Activated naive CD4-positive, alpha-beta T cell treated with anti-CD3 and anti-CD28 coated beads for 36 hours (primary cell): ENCODE data around the gene XPNPEP3. TPM values are rescaled to one million over a fixed set of nuclear protein-coding genes. Genes with fewer than 3 reads are reported as not detected.
"Not testable (repeated sequence)": the region's sequence is repeated elsewhere in the genome, so short reads cannot be mapped to it uniquely, and the experiment has no call there.

Experiments
- CTCF ChIA-PET: fragments of 350-600 bp; sonication (Branson Sonifier 250); formaldehyde crosslinking; loops from one replicate; lab custom pipeline; 2021; ENCODE audit warnings: antibody characterized with exemption; lab: Charles Lee
- DNase-seq: peaks from one replicate; pipeline ENCODE4 v3.0.0-alpha.2; 2020
- H3K27ac Mint-ChIP-seq: one replicate; pipeline ENCODE4 v1.8.0; 2021; ENCODE audit warnings: mild to moderate bottlenecking, mixed read lengths
- H3K27me3 Mint-ChIP-seq: one replicate; pipeline ENCODE4 v1.8.0; 2021; ENCODE audit warnings: low read depth, mixed read lengths
- H3K36me3 Mint-ChIP-seq: one replicate; pipeline ENCODE4 v1.8.0; 2021; ENCODE audit warnings: low read depth, mixed read lengths
- H3K4me1 Mint-ChIP-seq: one replicate; pipeline ENCODE4 v1.8.0; 2021; ENCODE audit warnings: low read depth, mixed read lengths
- H3K4me3 Mint-ChIP-seq: one replicate; pipeline ENCODE4 v1.8.0; 2021; ENCODE audit warnings: mild to moderate bottlenecking, moderate library complexity, mixed read lengths
- H3K9me3 Mint-ChIP-seq: one replicate; pipeline ENCODE4 v1.8.0; 2021; ENCODE audit warnings: mixed read lengths
- intact Hi-C: fragments of 100-400 bp; cut with micrococcal nuclease; formaldehyde crosslinking; loops from one replicate; pipeline ENCODE4 v1.15.1; 2023
- total RNA-seq, 2 experiments: library from RNA; stranded (reverse); gene quantifications; one replicate each; pipeline ENCODE4 v1.2.3, GENCODE V29; 2021

Gene XPNPEP3
- total RNA-seq, 2 experiments from 2014 or later = 15.7 to 19.6 TPM

DNA sequence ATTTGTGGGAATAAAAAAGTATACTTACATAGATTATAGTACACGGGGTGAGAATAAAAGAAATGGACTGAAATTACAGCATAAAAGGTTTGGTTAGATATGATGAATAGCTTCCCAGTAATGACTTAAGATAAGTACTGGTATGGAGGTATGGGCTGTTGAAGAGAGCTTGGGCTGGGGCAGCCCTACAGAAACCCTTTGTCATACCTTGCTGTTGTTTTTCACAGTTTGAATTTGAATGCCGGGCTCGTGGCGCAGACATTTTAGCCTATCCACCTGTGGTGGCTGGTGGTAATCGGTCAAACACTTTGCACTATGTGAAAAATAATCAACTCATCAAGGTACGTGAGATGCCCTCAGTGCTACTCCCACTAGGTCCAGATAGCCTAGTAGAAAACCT, 51.9 kb downstream of the XPNPEP3 start:
- no peak for DNase-seq
- H3K4me3 Mint-ChIP-seq = no peak overlapping the region
- CTCF ChIA-PET = interaction anchor here (1.0 to 3.2 kb wide), 3 partner anchors 10 to 14 kb away, joined by 3 to 12 read pairs (median 8); no protein-coding TSS in a partner anchor
- intact Hi-C loops = no loop called here
- H3K36me3 Mint-ChIP-seq = peaks cover 2% of the 10 kb centered on the region
- H3K4me1 Mint-ChIP-seq = no peaks in the 10 kb centered on the region
- no peak overlapping the region for H3K27ac Mint-ChIP-seq
- no peaks in the 10 kb centered on the region for H3K9me3 Mint-ChIP-seq
- no peaks in the 10 kb centered on the region for H3K27me3 Mint-ChIP-seq

DNA sequence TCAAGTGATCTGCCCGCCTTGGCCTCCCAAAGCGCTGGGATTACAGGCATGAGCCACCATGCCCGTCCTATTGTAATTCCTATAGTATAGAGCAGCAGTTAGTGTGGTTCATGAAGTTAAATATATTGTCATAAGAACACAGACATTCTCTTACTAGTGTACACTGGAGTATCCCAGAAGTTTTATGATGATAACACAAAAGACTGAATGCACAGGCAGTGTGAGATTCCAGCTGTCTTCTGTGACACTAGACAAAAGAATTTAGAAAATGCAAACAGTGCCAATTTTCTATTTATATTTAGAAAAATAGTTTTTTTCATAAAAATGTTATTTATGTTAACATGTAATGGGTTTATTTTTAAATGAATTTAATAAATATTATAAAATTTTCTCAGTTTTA, 54.8 kb downstream of the XPNPEP3 start:
- Mint-ChIP-seq H3K4me3 (no peak overlapping the region), H3K27me3 (no peaks in the 10 kb centered on the region), H3K9me3 (no peaks in the 10 kb centered on the region), H3K36me3 (peaks cover 3% of the 10 kb centered on the region), H3K27ac (no peak overlapping the region), H3K4me1 (no peaks in the 10 kb centered on the region)
- CTCF ChIA-PET = interaction anchor here (0.6 kb wide), 1 partner anchor 13 kb away, joined by 4 read pairs; no protein-coding TSS in a partner anchor
- intact Hi-C loops = no loop called here
- DNase-seq = no peak

DNA sequence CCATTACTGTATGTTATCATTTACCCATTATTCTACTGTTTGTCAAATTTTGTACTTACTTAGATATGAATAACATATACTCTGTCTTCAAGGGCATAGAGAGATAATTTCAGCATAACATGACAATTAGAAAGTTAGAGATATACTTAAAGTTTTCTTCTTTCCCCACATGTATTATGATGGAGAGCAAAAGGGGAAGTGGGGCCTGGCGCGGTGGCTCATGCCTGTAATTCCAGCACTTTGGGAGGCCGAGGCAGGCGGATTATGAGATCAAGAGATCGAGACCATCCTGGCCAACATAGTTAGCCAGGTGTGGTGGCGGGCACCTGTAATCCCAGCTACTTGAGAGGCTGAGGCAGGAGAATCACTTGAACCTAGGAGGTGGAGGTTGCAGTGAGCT, 56.0 kb downstream of the XPNPEP3 start:
- H3K4me3 Mint-ChIP-seq, DNase-seq, H3K27me3 Mint-ChIP-seq, H3K36me3 Mint-ChIP-seq, H3K9me3 Mint-ChIP-seq, H3K4me1 Mint-ChIP-seq, intact Hi-C loops: not testable (repeated sequence)
- H3K27ac Mint-ChIP-seq = peak overlapping the region; percentile 13
- CTCF ChIA-PET = interaction anchor here (1.8 kb wide), 1 partner anchor 10 kb away, joined by 7 read pairs; no protein-coding TSS in a partner anchor

DNA sequence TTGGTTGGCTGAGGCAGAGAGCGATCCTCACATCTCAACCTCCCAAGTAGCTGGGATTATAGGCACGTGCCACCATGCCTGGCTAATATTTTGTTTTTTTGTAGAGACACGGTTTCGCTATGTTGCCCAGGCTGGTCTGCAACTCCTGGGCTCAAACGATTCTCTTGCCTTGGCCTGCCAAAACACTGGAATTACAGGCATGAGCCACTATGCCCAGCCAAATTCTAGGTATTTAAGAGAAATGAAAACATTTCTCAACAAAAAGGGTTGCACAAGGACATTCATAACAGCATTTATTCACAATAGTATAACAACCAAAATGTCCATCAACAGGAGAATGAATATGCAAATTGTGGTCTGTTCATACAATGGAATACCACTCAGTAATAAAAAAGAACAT, 62.5 kb downstream of the XPNPEP3 start:
- CTCF ChIA-PET = interaction anchor here (0.8 to 1.4 kb wide), 3 partner anchors 11 to 318 kb away, joined by 3 to 4 read pairs (median 3); no protein-coding TSS in a partner anchor
- H3K27me3 Mint-ChIP-seq = no peaks in the 10 kb centered on the region
- no peak overlapping the region for H3K4me3 Mint-ChIP-seq
- H3K27ac Mint-ChIP-seq = no peak overlapping the region
- peaks cover 4% of the 10 kb centered on the region for H3K4me1 Mint-ChIP-seq
- intact Hi-C loops = no loop called here
- DNase-seq = no peak
- H3K36me3 Mint-ChIP-seq = peaks cover 6% of the 10 kb centered on the region
- H3K9me3 Mint-ChIP-seq = no peaks in the 10 kb centered on the region

DNA sequence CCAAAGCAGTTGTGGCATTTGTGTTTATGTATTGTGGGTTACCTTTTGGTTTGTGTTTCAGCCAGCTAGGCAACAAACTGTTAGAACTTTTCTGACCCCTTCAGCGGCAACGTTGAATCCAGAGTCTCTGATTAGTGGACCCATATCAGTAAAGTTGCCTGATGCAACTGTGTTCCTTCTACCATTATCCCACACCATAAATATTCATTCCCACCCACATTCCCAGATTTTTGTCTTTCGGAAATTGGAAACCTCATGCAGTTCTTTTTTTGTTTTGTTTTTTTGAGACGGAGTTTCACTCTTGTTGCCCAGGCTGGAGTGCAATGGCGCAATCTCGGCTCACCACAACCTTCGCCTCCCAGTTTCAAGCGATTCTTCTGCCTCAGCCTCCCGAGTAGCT, 63.6 kb downstream of the XPNPEP3 start:
- no peak overlapping the region for H3K4me3 Mint-ChIP-seq
- peaks cover 6% of the 10 kb centered on the region for H3K36me3 Mint-ChIP-seq
- no peak for DNase-seq
- CTCF ChIA-PET = interaction anchor here (0.6 to 5.0 kb wide), 2 partner anchors 173 to 316 kb away, joined by 3 to 97 read pairs; no protein-coding TSS in a partner anchor
- no peak overlapping the region for H3K27ac Mint-ChIP-seq
- intact Hi-C loops = loop anchor here (5.0 kb wide), 2 partner anchors 227 to 297 kb away; no protein-coding TSS in a partner anchor
- no peaks in the 10 kb centered on the region for H3K9me3 Mint-ChIP-seq
- no peaks in the 10 kb centered on the region for H3K27me3 Mint-ChIP-seq
- peaks cover 4% of the 10 kb centered on the region for H3K4me1 Mint-ChIP-seq

DNA sequence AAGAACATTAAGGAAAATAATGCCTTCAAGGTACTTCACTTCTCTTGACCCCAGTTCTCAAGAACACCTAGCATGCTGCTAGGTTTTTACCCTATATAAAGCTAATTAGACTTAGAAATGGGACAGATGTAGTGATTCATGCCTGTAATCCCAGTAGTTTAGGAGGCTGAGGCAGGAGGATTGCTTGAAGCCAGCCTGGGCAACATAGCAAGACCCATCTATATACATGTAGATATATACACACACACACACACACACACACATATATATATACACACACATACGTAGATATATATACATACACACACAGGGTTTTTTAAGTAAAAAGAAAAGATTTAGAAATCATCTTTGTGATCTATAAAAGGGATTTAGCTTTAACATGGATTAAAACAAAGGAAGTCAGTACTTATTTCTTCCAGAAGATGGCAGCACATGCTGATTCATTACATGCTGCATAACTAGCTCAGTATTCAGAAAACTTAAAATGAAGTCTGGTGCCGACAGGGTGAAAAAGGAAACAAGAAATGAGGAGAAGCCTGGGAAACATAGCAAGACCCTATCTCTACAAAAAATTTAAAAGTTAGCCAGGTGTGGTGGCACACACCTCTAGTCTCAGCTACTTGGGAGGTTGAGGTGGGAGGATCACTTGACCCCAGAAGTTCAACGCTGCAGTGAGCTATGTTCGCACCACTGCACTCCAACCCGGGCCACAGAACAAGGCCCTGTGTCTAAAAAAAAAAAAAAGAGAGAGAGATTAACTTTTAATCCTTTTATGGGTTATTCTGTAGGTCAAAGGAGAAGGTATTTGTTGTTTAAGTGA, 65.7 kb downstream of the XPNPEP3 start:
- CTCF ChIA-PET = interaction anchor here (0.6 to 5.0 kb wide), 43 partner anchors 9 to 851 kb away, joined by 3 to 97 read pairs (median 4); partner anchors contain the start of genes DNAJB7, EP300 and ZC3H7B
- no peak overlapping the region for H3K4me3 Mint-ChIP-seq
- peaks cover 6% of the 10 kb centered on the region for H3K36me3 Mint-ChIP-seq
- peaks cover 4% of the 10 kb centered on the region for H3K4me1 Mint-ChIP-seq
- H3K27me3 Mint-ChIP-seq = no peaks in the 10 kb centered on the region
- no peak overlapping the region for H3K27ac Mint-ChIP-seq
- H3K9me3 Mint-ChIP-seq = no peaks in the 10 kb centered on the region
- peak; percentile 8 for DNase-seq
- intact Hi-C loops = loop anchor here (1.0 to 5.0 kb wide), 3 partner anchors 225 to 315 kb away; no protein-coding TSS in a partner anchor

DNA sequence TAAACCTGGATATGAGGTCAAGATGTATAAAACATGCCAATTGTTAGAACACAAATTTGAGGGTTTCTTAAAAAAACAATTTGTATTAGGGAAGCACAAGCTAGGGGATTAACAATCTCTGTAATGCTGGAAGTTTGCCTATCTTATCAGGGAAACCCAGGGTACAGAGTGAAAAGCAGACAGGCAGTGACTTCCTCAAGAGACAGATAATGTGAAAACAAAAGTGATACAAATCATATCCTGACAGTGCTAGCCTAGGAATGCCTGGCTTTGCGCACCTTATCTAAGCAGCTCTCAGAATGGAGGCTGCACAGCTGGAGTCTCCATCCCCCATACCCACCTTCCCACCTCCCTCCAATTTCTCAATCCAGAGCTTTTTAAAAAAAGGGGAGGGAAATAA, 71.7 kb downstream of the XPNPEP3 start:
- intact Hi-C loops = no loop called here
- Mint-ChIP-seq H3K9me3 (no peaks in the 10 kb centered on the region), H3K4me3 (no peak overlapping the region), H3K4me1 (no peaks in the 10 kb centered on the region), H3K27ac (no peak overlapping the region), H3K27me3 (no peaks in the 10 kb centered on the region), H3K36me3 (peaks cover 8% of the 10 kb centered on the region)
- CTCF ChIA-PET = interaction anchor here (0.5 to 2.8 kb wide), 4 partner anchors 127 to 308 kb away, joined by 3 to 8 read pairs (median 6); no protein-coding TSS in a partner anchor
- DNase-seq = no peak

DNA sequence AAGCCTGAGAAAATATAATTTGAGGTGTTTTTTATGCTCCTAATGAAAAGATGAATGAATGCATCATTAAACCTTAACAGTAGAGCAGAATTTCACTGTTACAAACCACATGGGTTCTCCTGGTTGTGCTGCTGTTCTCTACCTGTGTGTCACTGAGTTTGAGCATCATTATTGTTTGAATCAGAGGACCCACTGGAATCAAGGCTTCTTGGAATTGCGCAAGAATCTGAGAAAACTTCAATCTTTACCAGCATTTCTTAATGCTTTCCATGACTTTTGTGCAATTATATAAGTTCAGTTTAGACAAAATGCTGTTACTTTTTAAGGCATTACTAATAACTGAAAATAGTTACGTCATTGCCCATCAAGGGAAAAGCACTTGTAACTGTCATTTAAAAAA, 75.4 kb downstream of the XPNPEP3 start:
- intact Hi-C loops = no loop called here
- Mint-ChIP-seq H3K9me3 (no peaks in the 10 kb centered on the region), H3K36me3 (peaks cover 5% of the 10 kb centered on the region), H3K27ac (no peak overlapping the region), H3K4me1 (no peaks in the 10 kb centered on the region), H3K4me3 (no peak overlapping the region), H3K27me3 (no peaks in the 10 kb centered on the region)
- no peak for DNase-seq
- CTCF ChIA-PET = interaction anchor here (1.2 to 1.5 kb wide), 2 partner anchors 9 to 305 kb away, joined by 3 to 5 read pairs; no protein-coding TSS in a partner anchor

DNA sequence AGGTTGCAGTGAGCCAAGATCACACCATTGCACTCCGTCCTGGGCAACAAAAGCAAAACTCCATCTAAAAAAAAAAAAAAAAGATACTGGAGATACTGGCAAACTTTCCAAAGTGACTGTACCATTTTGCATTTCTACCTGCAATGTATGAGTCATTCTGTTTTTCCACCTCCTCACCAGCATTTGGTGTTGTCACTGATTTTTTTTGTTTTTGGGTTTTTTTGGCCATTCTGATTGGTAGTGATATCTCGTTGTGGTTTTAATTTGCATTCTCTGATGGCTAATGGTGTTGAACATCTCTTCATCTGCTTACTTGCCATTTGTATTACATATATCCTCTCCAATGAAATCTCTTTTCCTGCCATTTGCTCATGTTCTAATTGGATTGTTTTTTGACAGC, 82.3 kb downstream of the XPNPEP3 start:
- DNase-seq = no peak
- intact Hi-C loops = no loop called here
- Mint-ChIP-seq H3K36me3 (no peaks in the 10 kb centered on the region), H3K4me1 (peaks cover 13% of the 10 kb centered on the region), H3K27me3 (no peaks in the 10 kb centered on the region), H3K27ac (no peak overlapping the region), H3K9me3 (no peaks in the 10 kb centered on the region), H3K4me3 (no peak overlapping the region)
- CTCF ChIA-PET = interaction anchor here (0.6 to 0.9 kb wide), 2 partner anchors 16 to 125 kb away, joined by 3 to 4 read pairs; no protein-coding TSS in a partner anchor

DNA sequence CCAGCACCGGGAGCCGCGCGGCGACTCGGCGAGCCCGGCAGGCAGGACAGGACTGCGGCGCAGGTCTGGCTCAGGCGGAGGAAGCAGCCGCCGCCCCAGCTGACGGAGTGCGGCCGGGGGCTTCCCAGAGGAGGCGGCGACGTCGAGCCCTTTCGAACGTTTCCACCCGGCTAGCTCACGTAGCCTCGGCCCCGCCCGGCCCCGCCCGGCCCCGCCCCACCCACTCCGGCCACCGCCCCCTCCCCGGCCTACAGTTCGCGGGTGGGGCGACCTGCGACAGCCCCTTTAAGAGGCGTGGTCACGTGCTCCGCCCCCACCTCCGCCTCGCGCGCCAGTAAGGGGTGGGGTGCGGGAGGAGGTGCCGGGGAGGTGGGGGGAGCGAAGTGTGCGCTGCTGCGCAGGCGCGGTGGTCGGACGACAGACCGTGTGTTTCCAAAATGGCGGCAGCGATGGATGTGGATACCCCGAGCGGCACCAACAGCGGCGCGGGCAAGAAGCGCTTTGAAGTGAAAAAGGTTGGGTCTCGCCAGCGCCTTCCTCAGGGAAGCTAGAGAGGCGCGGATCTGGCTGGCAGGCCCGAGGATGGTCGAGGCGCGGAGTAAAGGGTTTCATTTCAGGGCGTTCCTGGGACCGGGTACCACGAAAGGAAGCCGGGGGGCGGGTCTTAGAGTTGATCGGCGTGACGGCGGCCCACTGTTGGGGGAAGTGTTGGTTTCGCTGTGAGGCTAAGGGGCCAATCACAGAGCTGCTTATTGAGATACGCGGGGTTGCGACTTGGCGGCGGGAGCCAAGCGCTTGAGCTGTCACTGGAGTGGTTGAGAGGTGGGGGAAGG, 94.2 kb downstream of the XPNPEP3 start, which contains the start of gene RBX1:
TSS of gene RBX1 (plus strand) at position 417 of the 833 bp plus-strand sequence. CDS start at position 438, 21 bp downstream.
- CTCF ChIA-PET = interaction anchor here (0.5 to 0.8 kb wide), 3 partner anchors 86 to 545 kb away, joined by 3 to 5 read pairs (median 3); no protein-coding TSS in a partner anchor
- intact Hi-C loops = loop anchor here (1.0 to 2.0 kb wide), 10 partner anchors 71 to 638 kb away; partner anchors contain the start of genes ACO2, L3MBTL2, PHF5A and PMM1
- H3K36me3 Mint-ChIP-seq = peaks cover 13% of the 10 kb centered on the region

DNA sequence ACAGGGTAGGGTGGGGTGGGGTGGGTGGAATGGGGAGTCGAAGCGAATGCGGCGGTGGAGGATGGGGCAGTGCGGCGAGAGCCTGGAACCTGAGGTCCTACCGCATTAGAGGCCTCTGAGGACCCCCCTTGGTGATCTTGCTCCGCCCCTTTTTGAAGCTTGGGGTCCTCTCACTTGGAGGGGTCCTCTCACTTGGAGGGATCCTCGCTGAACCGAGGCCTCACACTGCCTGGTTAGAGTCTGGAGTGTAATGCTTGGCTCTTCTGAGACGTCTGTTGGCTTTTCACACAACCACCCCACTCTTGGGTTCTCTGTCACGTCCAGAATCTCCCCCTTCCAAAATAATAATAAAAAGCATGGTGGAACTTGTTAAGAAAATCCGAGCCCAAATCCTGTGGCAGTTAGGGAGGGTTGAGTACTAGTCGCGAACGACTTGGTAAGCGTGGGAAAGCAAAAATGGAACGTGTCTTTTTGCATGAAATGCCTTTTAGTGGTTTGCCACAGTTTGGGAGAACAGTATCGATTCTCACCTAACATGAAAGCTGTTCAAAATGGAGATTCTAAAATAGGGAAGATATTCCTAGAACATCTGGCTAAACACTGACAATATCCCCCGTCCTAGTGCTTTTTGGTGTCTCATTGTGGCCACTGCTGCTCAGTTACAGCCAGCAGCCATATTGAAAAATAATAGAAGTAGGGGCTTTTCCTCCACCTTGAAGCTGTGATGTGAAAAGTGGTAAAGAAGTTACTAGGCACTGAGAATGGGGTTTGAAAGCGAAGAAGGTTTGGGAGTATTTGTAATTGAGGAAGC, 95.1 kb downstream of the XPNPEP3 start:
- H3K36me3 Mint-ChIP-seq = peaks cover 13% of the 10 kb centered on the region
- peaks cover 23% of the 10 kb centered on the region for H3K4me1 Mint-ChIP-seq
- intact Hi-C loops = loop anchor here (1.0 to 2.0 kb wide), 10 partner anchors 70 to 637 kb away; partner anchors contain the start of genes ACO2, L3MBTL2, PHF5A and PMM1
- peak overlapping the region; percentile 98 for H3K27ac Mint-ChIP-seq
- H3K4me3 Mint-ChIP-seq = peak overlapping the region; percentile 93
- no peaks in the 10 kb centered on the region for H3K27me3 Mint-ChIP-seq
- no peak for DNase-seq
- H3K9me3 Mint-ChIP-seq = no peaks in the 10 kb centered on the region
- CTCF ChIA-PET = interaction anchor here (0.6 to 0.8 kb wide), 3 partner anchors 193 to 959 kb away, joined by 3 to 4 read pairs (median 3); no protein-coding TSS in a partner anchor

More for the DNA sequence above, 94.2 kb downstream of the XPNPEP3 start, which contains the start of gene RBX1:
- Mint-ChIP-seq H3K9me3 (no peaks in the 10 kb centered on the region), H3K27me3 (no peaks in the 10 kb centered on the region), H3K4me3 (peak within 1 kb of the TSS; percentile 93), H3K27ac (peak within 1 kb of the TSS; percentile 98), H3K4me1 (peaks cover 23% of the 10 kb centered on the region)
- DNase-seq = peak; percentile 99
